ENCODE measurements around the gene LDLRAP1.

LDLRAP1 gene

DNA sequence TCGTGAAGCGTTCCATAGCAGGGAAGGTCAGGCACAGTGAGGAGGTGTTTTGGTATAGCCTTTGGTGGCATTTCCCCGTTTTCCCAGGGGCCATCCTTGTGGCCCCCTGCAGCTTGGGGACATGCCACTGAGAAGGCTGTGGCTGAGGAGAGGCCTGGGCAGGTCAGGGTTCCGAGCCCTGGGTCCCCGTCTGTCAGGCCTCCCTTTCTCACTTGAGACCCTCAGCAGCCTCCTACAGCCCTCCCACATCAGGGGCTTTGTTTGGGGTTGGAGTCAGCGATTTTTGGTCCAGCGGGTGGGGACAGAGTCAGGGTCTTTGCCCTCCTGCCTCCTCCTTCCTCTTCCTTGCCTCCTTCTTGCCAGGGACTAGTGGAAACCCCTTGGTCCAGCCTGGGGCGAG, 22.2 kb downstream of the LDLRAP1 start:
- Histone ChIP-seq H3K79me2 (ENCODE audit: control insufficient read depth, low read length) (no peaks in the 10 kb centered on the region), H3K9me2 (replicated peaks; ENCODE audit: control insufficient read depth, low read length) (no peaks in the 10 kb centered on the region), H3K4me3 (ENCODE audit: low read length) (no peak overlapping the region), H3K9me3 (ENCODE audit: control insufficient read depth, insufficient read depth, low read length) (no peaks in the 10 kb centered on the region), H3K36me3 (ENCODE audit: control insufficient read depth, low read length) (no peaks in the 10 kb centered on the region), H4K20me1 (ENCODE audit: control insufficient read depth, insufficient read depth, low read depth, low read length) (no peaks in the 10 kb centered on the region), H3K4me2 (ENCODE audit: low read length) (no peak overlapping the region), H3F3A (ENCODE audit: control insufficient read depth, insufficient read depth) (no peaks in the 10 kb centered on the region; the same call in 1 of the 2 replicates), H3K4me1 (ENCODE audit: control insufficient read depth, low read length) (peaks cover 44% of the 10 kb centered on the region), H3K27me3 (ENCODE audit: control insufficient read depth, low read length) (no peaks in the 10 kb centered on the region; the same call in 1 of the 2 replicates), H3K27ac (ENCODE audit: low read depth, low read length) (no peak overlapping the region)
- TF ChIP-seq, protein P1, sequence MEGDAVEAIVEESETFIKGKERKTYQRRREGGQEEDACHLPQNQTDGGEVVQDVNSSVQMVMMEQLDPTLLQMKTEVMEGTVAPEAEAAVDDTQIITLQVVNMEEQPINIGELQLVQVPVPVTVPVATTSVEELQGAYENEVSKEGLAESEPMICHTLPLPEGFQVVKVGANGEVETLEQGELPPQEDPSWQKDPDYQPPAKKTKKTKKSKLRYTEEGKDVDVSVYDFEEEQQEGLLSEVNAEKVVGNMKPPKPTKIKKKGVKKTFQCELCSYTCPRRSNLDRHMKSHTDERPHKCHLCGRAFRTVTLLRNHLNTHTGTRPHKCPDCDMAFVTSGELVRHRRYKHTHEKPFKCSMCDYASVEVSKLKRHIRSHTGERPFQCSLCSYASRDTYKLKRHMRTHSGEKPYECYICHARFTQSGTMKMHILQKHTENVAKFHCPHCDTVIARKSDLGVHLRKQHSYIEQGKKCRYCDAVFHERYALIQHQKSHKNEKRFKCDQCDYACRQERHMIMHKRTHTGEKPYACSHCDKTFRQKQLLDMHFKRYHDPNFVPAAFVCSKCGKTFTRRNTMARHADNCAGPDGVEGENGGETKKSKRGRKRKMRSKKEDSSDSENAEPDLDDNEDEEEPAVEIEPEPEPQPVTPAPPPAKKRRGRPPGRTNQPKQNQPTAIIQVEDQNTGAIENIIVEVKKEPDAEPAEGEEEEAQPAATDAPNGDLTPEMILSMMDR (IDR thresholded peaks at IDR 0.05; ENCODE audit: low read depth, low read length, poor library complexity, severe bottlenecking), result no peak
- TF ChIP-seq EZH2phosphoT487 (IDR thresholded peaks at IDR 0.05; ENCODE audit: borderline replicate concordance, low read length), result no peak

DNA sequence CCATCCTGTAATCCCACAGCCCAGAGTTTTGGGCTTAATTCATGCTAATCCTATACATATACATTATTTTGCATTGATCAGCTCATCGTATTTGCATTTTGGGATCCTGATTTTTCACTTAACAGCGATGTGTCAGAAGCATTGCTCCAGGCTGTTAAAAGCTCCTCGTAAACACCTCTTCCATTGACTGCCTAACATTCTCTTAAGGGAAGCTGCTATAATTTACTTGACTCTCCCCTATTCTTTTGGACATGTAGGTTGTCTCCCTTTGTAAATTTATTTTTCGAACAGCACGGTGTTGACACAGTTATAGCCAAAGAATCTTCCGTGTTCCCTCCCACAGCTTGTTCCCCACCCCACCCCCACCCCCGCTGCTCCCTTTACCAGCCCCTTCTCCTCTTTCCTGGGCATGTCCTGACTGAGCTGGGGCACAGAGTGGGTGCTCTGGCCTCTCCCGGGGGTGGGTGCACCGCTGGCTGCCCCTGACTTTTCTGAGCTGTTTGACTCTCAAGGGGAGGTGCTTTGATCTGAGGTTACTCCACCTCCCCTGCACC, 22.8 kb downstream of the LDLRAP1 start:
- H3K4me2 ChIP-seq (ENCODE audit: low read length), result no peak overlapping the region; the same call in 1 of the 2 replicates
- H4K20me1 ChIP-seq (ENCODE audit: control insufficient read depth, insufficient read depth, low read depth, low read length), result no peaks in the 10 kb centered on the region
- no peak overlapping the region for H3K4me3 ChIP-seq (ENCODE audit: low read length)

DNA sequence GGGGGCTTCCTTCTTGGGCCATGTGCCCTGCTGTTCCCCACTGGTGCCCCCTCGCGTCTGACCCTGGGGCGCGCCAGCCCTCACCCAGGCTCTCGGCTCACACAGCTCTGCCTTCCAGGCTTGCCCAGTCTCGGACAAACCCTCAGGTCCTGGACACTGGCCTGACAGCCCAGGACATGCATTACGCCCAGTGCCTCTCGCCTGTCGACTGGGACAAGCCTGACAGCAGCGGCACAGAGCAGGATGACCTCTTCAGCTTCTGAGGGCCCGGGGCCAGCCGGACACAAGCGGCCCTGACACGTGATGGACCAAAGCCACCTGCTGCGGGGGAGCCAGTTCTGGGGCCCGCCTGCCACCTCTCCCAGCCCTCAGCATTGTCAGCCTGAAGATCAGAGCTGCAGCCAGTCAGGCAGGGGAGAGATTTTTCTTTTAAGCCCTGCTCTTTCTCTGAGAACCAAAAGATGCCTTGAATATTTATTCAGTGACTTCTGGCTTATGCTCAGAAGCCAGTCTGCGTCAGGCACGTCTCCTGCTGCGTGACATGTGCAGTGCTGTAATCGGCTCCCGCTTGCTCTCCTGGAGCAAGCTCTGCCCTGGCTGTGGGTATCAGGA, 23.4 kb downstream of the LDLRAP1 start:
- Histone ChIP-seq H3K4me2 (ENCODE audit: low read length) (no peak overlapping the region; the same call in 1 of the 2 replicates), H3K4me1 (ENCODE audit: control insufficient read depth, low read length) (peaks cover 32% of the 10 kb centered on the region), H3K27ac (ENCODE audit: low read depth, low read length) (no peak overlapping the region)

More for the DNA sequence above, 22.8 kb downstream of the LDLRAP1 start:
- no peaks in the 10 kb centered on the region for H3K36me3 ChIP-seq (ENCODE audit: control insufficient read depth, low read length)
- no peaks in the 10 kb centered on the region for H3K9me2 ChIP-seq (replicated peaks; ENCODE audit: control insufficient read depth, low read length)
- peaks cover 38% of the 10 kb centered on the region for H3K4me1 ChIP-seq (ENCODE audit: control insufficient read depth, low read length)
- H3K27me3 ChIP-seq (ENCODE audit: control insufficient read depth, low read length), result no peaks in the 10 kb centered on the region; the same call in 1 of the 2 replicates
- H3F3A ChIP-seq (ENCODE audit: control insufficient read depth, insufficient read depth), result no peaks in the 10 kb centered on the region; the same call in 1 of the 2 replicates
- H3K79me2 ChIP-seq (ENCODE audit: control insufficient read depth, low read length), result no peaks in the 10 kb centered on the region
- H3K9me3 ChIP-seq (ENCODE audit: control insufficient read depth, insufficient read depth, low read length), result no peaks in the 10 kb centered on the region
- H3K27ac ChIP-seq (ENCODE audit: low read depth, low read length), result no peak overlapping the region
- TF ChIP-seq, protein P1 (IDR thresholded peaks at IDR 0.05; ENCODE audit: low read depth, low read length, poor library complexity, severe bottlenecking), result no peak
- no peak for TF ChIP-seq EZH2phosphoT487 (IDR thresholded peaks at IDR 0.05; ENCODE audit: borderline replicate concordance, low read length)

More for the DNA sequence above, 23.4 kb downstream of the LDLRAP1 start:
- H3K4me3 ChIP-seq (ENCODE audit: low read length), result no peak overlapping the region
- H4K20me1 ChIP-seq (ENCODE audit: control insufficient read depth, insufficient read depth, low read depth, low read length), result no peaks in the 10 kb centered on the region
- no peak for TF ChIP-seq EZH2phosphoT487 (IDR thresholded peaks at IDR 0.05; ENCODE audit: borderline replicate concordance, low read length)
- TF ChIP-seq, protein P1 (IDR thresholded peaks at IDR 0.05; ENCODE audit: low read depth, low read length, poor library complexity, severe bottlenecking), result peak; percentile 43
- H3K36me3 ChIP-seq (ENCODE audit: control insufficient read depth, low read length), result no peaks in the 10 kb centered on the region
- H3F3A ChIP-seq (ENCODE audit: control insufficient read depth, insufficient read depth), result no peaks in the 10 kb centered on the region
- H3K79me2 ChIP-seq (ENCODE audit: control insufficient read depth, low read length), result no peaks in the 10 kb centered on the region
- H3K27me3 ChIP-seq (ENCODE audit: control insufficient read depth, low read length), result no peaks in the 10 kb centered on the region; the same call in 1 of the 2 replicates
- H3K9me2 ChIP-seq (replicated peaks; ENCODE audit: control insufficient read depth, low read length), result no peaks in the 10 kb centered on the region
- H3K9me3 ChIP-seq (ENCODE audit: control insufficient read depth, insufficient read depth, low read length), result no peaks in the 10 kb centered on the region

Data from DOHH2 (cell line).